ENCODE data around the gene TYW1B. TPM values are rescaled to one million over a fixed set of nuclear protein-coding genes. Genes with fewer than 3 reads are reported as not detected.
A peak's percentile ranks its signal among the peaks of the same experiment; 100 is the strongest.
"Not testable (repeated sequence)": the region's sequence is repeated elsewhere in the genome, so short reads cannot be mapped to it uniquely, and the experiment has no call there.

Gene TYW1B
- total RNA-seq, 4 donors from 2014 or later: 1.7 to 4.5 (median 3.2) TPM

DNA sequence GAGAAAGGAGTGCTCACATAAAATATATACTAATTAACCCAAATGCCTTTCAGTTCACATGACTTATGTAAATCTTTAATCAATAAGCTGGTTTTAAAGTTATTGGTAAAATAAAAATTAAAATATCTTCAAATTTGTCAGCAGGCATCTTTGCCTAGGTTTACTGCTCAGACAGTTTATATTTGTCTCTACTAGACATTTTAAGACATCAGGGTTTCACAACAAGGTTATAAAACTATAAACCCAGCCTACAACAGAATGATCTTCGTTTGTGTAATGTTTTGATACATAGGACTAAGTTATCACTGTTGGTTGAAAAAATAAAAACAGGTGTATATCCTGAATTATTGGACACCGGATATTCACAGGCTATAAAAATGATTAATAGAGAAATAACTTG, 67.4 kb downstream of the TYW1B start:
- Histone ChIP-seq H3K9me3 (peaks cover 0 to 20% (median 0%) of the 10 kb centered on the region in 3 donors), H3K27ac (no peak overlapping the region), H3K4me3 (no peak overlapping the region), H3K27me3 (no peaks in the 10 kb centered on the region), H3K36me3 (peaks cover 0 to 13% of the 10 kb centered on the region in 2 donors), H3K4me1 (no peaks in the 10 kb centered on the region)
- TF ChIP-seq EP300 (IDR thresholded peaks at IDR 0.05): no peak
- TF ChIP-seq POLR2A (IDR thresholded peaks at IDR 0.05): no peak
- no peak for TF ChIP-seq POLR2AphosphoS5 (IDR thresholded peaks at IDR 0.05)
- TF ChIP-seq CTCF (IDR thresholded peaks at IDR 0.05): no peak
- WGBS, 2 donors (ENCODE audit: low coverage in 1 of 2): 82 to 89% methylated on average over 2 of the region's 2 CpGs
- ATAC-seq: no peak

DNA sequence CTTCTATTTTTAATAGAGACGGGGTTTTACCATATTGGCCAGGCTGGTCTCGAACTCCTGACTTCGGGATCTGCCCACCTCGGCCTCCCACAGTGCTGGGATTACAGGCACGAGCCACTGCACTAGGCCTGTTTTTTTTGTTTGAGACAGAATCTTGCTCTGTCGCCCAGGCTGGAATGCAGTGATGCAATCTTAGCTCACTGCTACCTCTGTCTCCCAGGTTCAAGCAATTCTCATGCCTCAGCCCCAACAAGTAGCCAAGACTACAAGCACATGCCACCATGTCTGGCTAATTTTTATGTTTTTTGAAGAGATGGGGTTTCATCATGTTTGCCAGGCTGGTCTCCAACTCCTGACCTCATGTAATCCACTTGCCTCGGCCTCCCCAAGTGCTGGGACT, 73.7 kb downstream of the TYW1B start:
- H3K4me3 ChIP-seq: no peak overlapping the region
- no peaks in the 10 kb centered on the region for H3K27me3 ChIP-seq
- H3K27ac ChIP-seq: no peak overlapping the region
- peaks cover 0 to 9% (median 0%) of the 10 kb centered on the region in 3 donors for H3K9me3 ChIP-seq
- TF ChIP-seq CTCF (IDR thresholded peaks at IDR 0.05): no peak
- TF ChIP-seq POLR2AphosphoS5 (IDR thresholded peaks at IDR 0.05): no peak
- TF ChIP-seq EP300 (IDR thresholded peaks at IDR 0.05): no peak
- TF ChIP-seq POLR2A (IDR thresholded peaks at IDR 0.05): no peak
- no peaks in the 10 kb centered on the region for H3K36me3 ChIP-seq
- H3K4me1 ChIP-seq: no peaks in the 10 kb centered on the region
- WGBS, 2 donors (ENCODE audit: low coverage in 1 of 2): 83 to 91% methylated on average over 1 to 6 of the region's 7 CpGs
- no peak for ATAC-seq

- no peaks in the 10 kb centered on the region for H3K27me3 ChIP-seq
- no peaks in the 10 kb centered on the region for H3K36me3 ChIP-seq
- peaks cover 0 to 5% (median 0%) of the 10 kb centered on the region in 3 donors for H3K9me3 ChIP-seq
- no peak overlapping the region for H3K27ac ChIP-seq
- ATAC-seq: no peak
- no peak for TF ChIP-seq EP300 (IDR thresholded peaks at IDR 0.05)
- no peaks in the 10 kb centered on the region for H3K4me1 ChIP-seq
- WGBS, 2 donors (ENCODE audit: low coverage in 1 of 2): 96 to 100% methylated on average over 3 to 5 of the region's 5 CpGs
- H3K4me3 ChIP-seq: no peak overlapping the region
These were observed 74.2 kb downstream of the TYW1B start for GRCh38 chr7:72753781-72754180.

DNA sequence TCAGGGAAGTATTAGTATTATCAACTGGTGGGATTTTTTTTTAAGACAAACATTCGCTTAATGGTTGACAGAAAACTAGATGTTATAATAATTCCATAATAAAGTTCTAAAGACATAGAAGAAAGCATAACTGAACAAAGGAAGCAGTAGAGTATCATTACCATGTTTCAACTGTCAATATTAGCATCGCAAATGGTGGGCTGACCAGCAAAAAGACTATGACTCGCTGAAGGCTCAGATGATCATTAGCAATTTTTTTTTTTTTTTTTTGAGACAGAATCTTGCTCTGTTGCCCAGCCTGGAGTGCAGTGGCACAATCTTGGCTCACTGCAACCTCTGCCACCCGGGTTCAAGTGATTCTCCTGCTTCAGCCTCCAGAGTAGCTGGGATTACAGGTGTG, 74.8 kb downstream of the TYW1B start:
- not testable (repeated sequence) for H3K27me3 ChIP-seq, H3K4me3 ChIP-seq, ATAC-seq, H3K36me3 ChIP-seq, H3K27ac ChIP-seq, H3K4me1 ChIP-seq, H3K9me3 ChIP-seq
- 89 to 98% methylated on average over 3 to 4 of the region's 4 CpGs for WGBS, 2 donors (ENCODE audit: low coverage in 1 of 2)

GRCh38 chr7:72751978-72752377, 76.0 kb downstream of the TYW1B start:
- WGBS, 2 donors (ENCODE audit: low coverage in 1 of 2): 83 to 89% methylated on average over 1 to 2 of the region's 2 CpGs
- ATAC-seq: no peak
- TF ChIP-seq EP300 (IDR thresholded peaks at IDR 0.05) (no peak), POLR2A (IDR thresholded peaks at IDR 0.05) (no peak), POLR2AphosphoS5 (IDR thresholded peaks at IDR 0.05) (no peak), CTCF (IDR thresholded peaks at IDR 0.05) (no peak)
- Histone ChIP-seq H3K27me3 (no peaks in the 10 kb centered on the region), H3K36me3 (no peaks in the 10 kb centered on the region), H3K4me3 (no peak overlapping the region), H3K9me3 (no peaks in the 10 kb centered on the region), H3K27ac (no peak overlapping the region), H3K4me1 (no peaks in the 10 kb centered on the region)

- no peak overlapping the region for H3K27ac ChIP-seq
- H3K4me3 ChIP-seq: no peak overlapping the region
- H3K27me3 ChIP-seq: no peaks in the 10 kb centered on the region
- no peaks in the 10 kb centered on the region for H3K9me3 ChIP-seq
- no peak for ATAC-seq
- H3K36me3 ChIP-seq: no peaks in the 10 kb centered on the region
- 84 to 85% methylated on average over 2 of the region's 2 CpGs for WGBS, 2 donors (ENCODE audit: low coverage in 1 of 2)
- TF ChIP-seq POLR2AphosphoS5 (IDR thresholded peaks at IDR 0.05) (no peak), POLR2A (IDR thresholded peaks at IDR 0.05) (no peak), EP300 (IDR thresholded peaks at IDR 0.05) (no peak), CTCF (IDR thresholded peaks at IDR 0.05) (no peak)
- no peaks in the 10 kb centered on the region for H3K4me1 ChIP-seq
These were observed 76.6 kb downstream of the TYW1B start for GRCh38 chr7:72751378-72751777.

GRCh38 chr7:72748649-72749048, 79.4 kb downstream of the TYW1B start:
- H3K36me3 ChIP-seq, H3K9me3 ChIP-seq, H3K4me3 ChIP-seq, H3K4me1 ChIP-seq, H3K27ac ChIP-seq, H3K27me3 ChIP-seq, ATAC-seq: not testable (repeated sequence)

- not testable (repeated sequence) for H3K27ac ChIP-seq, H3K27me3 ChIP-seq, H3K9me3 ChIP-seq, H3K4me1 ChIP-seq, H3K4me3 ChIP-seq
- peak; percentile 46 for ATAC-seq
- WGBS, 2 donors (ENCODE audit: low coverage in 1 of 2): 42 to 86% methylated on average over 6 to 10 of the region's 10 CpGs
- peaks cover 0 to 14% of the 10 kb centered on the region in 2 donors for H3K36me3 ChIP-seq
These were observed 83.6 kb downstream of the TYW1B start for GRCh38 chr7:72744244-72744926.

DNA sequence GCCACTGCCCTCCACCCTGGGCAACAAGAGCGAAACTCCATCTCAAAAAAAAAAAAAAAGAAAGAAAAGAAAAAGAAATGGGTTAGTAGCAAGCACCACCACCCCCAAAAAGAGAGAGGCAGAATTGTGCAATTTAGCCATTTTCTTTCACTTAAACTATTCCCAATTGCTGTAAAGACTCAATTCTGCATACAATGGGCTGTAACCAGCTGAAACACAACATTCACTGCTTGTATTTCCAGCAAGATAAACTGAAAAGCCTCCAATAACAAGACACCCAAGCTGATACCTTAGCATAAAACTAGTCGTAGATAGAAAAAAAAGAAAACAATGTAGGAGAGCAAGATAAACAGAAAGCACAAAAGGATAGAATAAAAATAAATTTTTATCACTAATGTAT, 84.2 kb downstream of the TYW1B start:
- not testable (repeated sequence) for H3K4me3 ChIP-seq, H3K27me3 ChIP-seq, H3K4me1 ChIP-seq, ATAC-seq, H3K9me3 ChIP-seq, H3K27ac ChIP-seq
- H3K36me3 ChIP-seq: peaks cover 0 to 20% of the 10 kb centered on the region in 2 donors
- WGBS, 2 donors (ENCODE audit: low coverage in 1 of 2): 73 to 100% methylated on average over 1 to 2 of the region's 2 CpGs

Data from gastroesophageal sphincter (tissue), 4 donors.